Activated naive CD8-positive, alpha-beta T cell (primary cell): ENCODE measurements around the gene PTN.
"Not testable (repeated sequence)": the region's sequence is repeated elsewhere in the genome, so short reads cannot be mapped to it uniquely, and the experiment has no call there.

Source experiments
- H3K27ac Mint-ChIP-seq: one replicate; pipeline ENCODE4 v1.8.0; 2021; ENCODE audit warnings: mixed read lengths
- H3K27me3 Mint-ChIP-seq: one replicate; pipeline ENCODE4 v1.8.0; 2021; ENCODE audit warnings: mixed read lengths
- H3K36me3 Mint-ChIP-seq: one replicate; pipeline ENCODE4 v1.8.0; 2021; ENCODE audit warnings: mixed read lengths
- H3K4me1 Mint-ChIP-seq: one replicate; pipeline ENCODE4 v1.8.0; 2021; ENCODE audit warnings: low read depth, mixed read lengths
- H3K4me3 Mint-ChIP-seq: one replicate; pipeline ENCODE4 v1.8.0; 2021; ENCODE audit warnings: mild to moderate bottlenecking, mixed read lengths
- H3K9me3 Mint-ChIP-seq: one replicate; pipeline ENCODE4 v1.8.0; 2021; ENCODE audit warnings: low read depth, mixed read lengths

PTN gene

GRCh38 chr7:137302081-137302480, 41.5 kb downstream of the PTN start:
- H3K4me3 Mint-ChIP-seq = no peak overlapping the region
- H3K27ac Mint-ChIP-seq = no peak overlapping the region
- no peaks in the 10 kb centered on the region for H3K4me1 Mint-ChIP-seq
- H3K36me3 Mint-ChIP-seq = no peaks in the 10 kb centered on the region
- H3K27me3 Mint-ChIP-seq = no peaks in the 10 kb centered on the region
- peaks cover 5% of the 10 kb centered on the region for H3K9me3 Mint-ChIP-seq

GRCh38 chr7:137298464-137298794, 45.1 kb downstream of the PTN start:
- H3K9me3 Mint-ChIP-seq = peaks cover 5% of the 10 kb centered on the region
- no peaks in the 10 kb centered on the region for H3K4me1 Mint-ChIP-seq
- H3K27ac Mint-ChIP-seq = no peak overlapping the region
- no peaks in the 10 kb centered on the region for H3K36me3 Mint-ChIP-seq
- H3K4me3 Mint-ChIP-seq = no peak overlapping the region
- H3K27me3 Mint-ChIP-seq = no peaks in the 10 kb centered on the region

GRCh38 chr7:137297551-137298463, 45.7 kb downstream of the PTN start:
- H3K9me3 Mint-ChIP-seq = peaks cover 5% of the 10 kb centered on the region

GRCh38 chr7:137296576-137296975, 47.0 kb downstream of the PTN start:
- Mint-ChIP-seq H3K36me3 (no peaks in the 10 kb centered on the region), H3K27ac (no peak overlapping the region), H3K4me3 (no peak overlapping the region), H3K9me3 (peaks cover 5% of the 10 kb centered on the region), H3K27me3 (no peaks in the 10 kb centered on the region), H3K4me1 (no peaks in the 10 kb centered on the region)

More at GRCh38 chr7:137297551-137298463, 45.7 kb downstream of the PTN start:
- H3K4me3 Mint-ChIP-seq = no peak overlapping the region
- no peaks in the 10 kb centered on the region for H3K27me3 Mint-ChIP-seq
- H3K27ac Mint-ChIP-seq = no peak overlapping the region
- no peaks in the 10 kb centered on the region for H3K4me1 Mint-ChIP-seq
- no peaks in the 10 kb centered on the region for H3K36me3 Mint-ChIP-seq

GRCh38 chr7:137295739-137296324, 47.7 kb downstream of the PTN start:
- Mint-ChIP-seq H3K27ac (no peak overlapping the region), H3K4me3 (no peak overlapping the region), H3K27me3 (no peaks in the 10 kb centered on the region), H3K4me1 (no peaks in the 10 kb centered on the region), H3K9me3 (peaks cover under 1% of the 10 kb centered on the region), H3K36me3 (no peaks in the 10 kb centered on the region)

- no peaks in the 10 kb centered on the region for H3K36me3 Mint-ChIP-seq
- H3K4me1 Mint-ChIP-seq = no peaks in the 10 kb centered on the region
- no peak overlapping the region for H3K4me3 Mint-ChIP-seq
- H3K9me3 Mint-ChIP-seq = peaks cover 14% of the 10 kb centered on the region
- H3K27me3 Mint-ChIP-seq = no peaks in the 10 kb centered on the region
- H3K27ac Mint-ChIP-seq = no peak overlapping the region
Measured at GRCh38 chr7:137289101-137289500, 54.4 kb downstream of the PTN start.

- H3K36me3 Mint-ChIP-seq = no peaks in the 10 kb centered on the region
- no peak overlapping the region for H3K27ac Mint-ChIP-seq
- H3K4me3 Mint-ChIP-seq = no peak overlapping the region
- H3K9me3 Mint-ChIP-seq = peaks cover 14% of the 10 kb centered on the region
- H3K4me1 Mint-ChIP-seq = no peaks in the 10 kb centered on the region
- H3K27me3 Mint-ChIP-seq = no peaks in the 10 kb centered on the region
Measured at GRCh38 chr7:137287651-137288258, 55.8 kb downstream of the PTN start.

GRCh38 chr7:137283153-137283552, 60.4 kb downstream of the PTN start:
- Mint-ChIP-seq H3K27ac (no peak overlapping the region), H3K9me3 (peaks cover 3% of the 10 kb centered on the region), H3K27me3 (no peaks in the 10 kb centered on the region), H3K4me1 (no peaks in the 10 kb centered on the region), H3K36me3 (no peaks in the 10 kb centered on the region), H3K4me3 (no peak overlapping the region)

GRCh38 chr7:137282043-137282442, 61.5 kb downstream of the PTN start:
- Mint-ChIP-seq H3K9me3 (peaks cover 3% of the 10 kb centered on the region), H3K27me3 (no peaks in the 10 kb centered on the region), H3K4me1 (no peaks in the 10 kb centered on the region), H3K27ac (no peak overlapping the region), H3K4me3 (no peak overlapping the region), H3K36me3 (no peaks in the 10 kb centered on the region)

- no peaks in the 10 kb centered on the region for H3K4me1 Mint-ChIP-seq
- H3K4me3 Mint-ChIP-seq = no peak overlapping the region
- no peaks in the 10 kb centered on the region for H3K27me3 Mint-ChIP-seq
Measured at GRCh38 chr7:137276189-137276588, 67.3 kb downstream of the PTN start.

GRCh38 chr7:137272249-137272648, 71.3 kb downstream of the PTN start:
- peaks cover 3% of the 10 kb centered on the region for H3K9me3 Mint-ChIP-seq
- no peaks in the 10 kb centered on the region for H3K36me3 Mint-ChIP-seq
- no peaks in the 10 kb centered on the region for H3K27me3 Mint-ChIP-seq
- H3K4me3 Mint-ChIP-seq = no peak overlapping the region
- H3K27ac Mint-ChIP-seq = no peak overlapping the region
- no peaks in the 10 kb centered on the region for H3K4me1 Mint-ChIP-seq

More at GRCh38 chr7:137276189-137276588, 67.3 kb downstream of the PTN start:
- Mint-ChIP-seq H3K36me3 (no peaks in the 10 kb centered on the region), H3K9me3 (peaks cover 3% of the 10 kb centered on the region), H3K27ac (no peak overlapping the region)

- Mint-ChIP-seq H3K27ac (no peak overlapping the region), H3K9me3 (peaks cover 3% of the 10 kb centered on the region), H3K4me3 (no peak overlapping the region), H3K36me3 (no peaks in the 10 kb centered on the region), H3K4me1 (no peaks in the 10 kb centered on the region), H3K27me3 (no peaks in the 10 kb centered on the region)
Measured at GRCh38 chr7:137269240-137269639, 74.3 kb downstream of the PTN start.

GRCh38 chr7:137268001-137268865, 75.3 kb downstream of the PTN start:
- H3K36me3 Mint-ChIP-seq, H3K27me3 Mint-ChIP-seq, H3K27ac Mint-ChIP-seq, H3K9me3 Mint-ChIP-seq, H3K4me1 Mint-ChIP-seq, H3K4me3 Mint-ChIP-seq: not testable (repeated sequence)

- Mint-ChIP-seq H3K36me3 (no peaks in the 10 kb centered on the region), H3K9me3 (no peaks in the 10 kb centered on the region), H3K4me3 (no peak overlapping the region), H3K27ac (no peak overlapping the region), H3K27me3 (no peaks in the 10 kb centered on the region), H3K4me1 (no peaks in the 10 kb centered on the region)
Measured at GRCh38 chr7:137266764-137267163, 76.8 kb downstream of the PTN start.

- not testable (repeated sequence) for H3K4me3 Mint-ChIP-seq, H3K36me3 Mint-ChIP-seq
Measured at GRCh38 chr7:137265480-137265879, 78.1 kb downstream of the PTN start.

More at GRCh38 chr7:137265480-137265879, 78.1 kb downstream of the PTN start:
- not testable (repeated sequence) for H3K27me3 Mint-ChIP-seq, H3K9me3 Mint-ChIP-seq, H3K27ac Mint-ChIP-seq, H3K4me1 Mint-ChIP-seq
